Right cardiac atrium (tissue), 5 donors: ENCODE results near the gene TCTN3. TPM values are rescaled to one million over a fixed set of nuclear protein-coding genes. Genes with fewer than 3 reads are reported as not detected.
"Not testable (repeated sequence)": the region's sequence is repeated elsewhere in the genome, so short reads cannot be mapped to it uniquely, and the experiment has no call there.

ENCODE experiments used
- ATAC-seq, 2 donors: fragments of 200-7000 bp; cut with Tn5 transposase; one replicate each; pipeline versions ENCODE4 v1.8.0 to v1.9.1; 2020; ENCODE audit warnings: moderate library complexity in 2 of 2, mild to moderate bottlenecking in 1 of 2
- DNase-seq, 3 donors: peaks; one replicate each; pipeline ENCODE4 v3.0.0-alpha.2; 2020
- H3K27ac ChIP-seq: one replicate; pipeline ENCODE4 v1.5.1; 2013; ENCODE audit warnings: mild to moderate bottlenecking, low read length, control low read depth, moderate library complexity
- H3K27me3 ChIP-seq: one replicate; pipeline ENCODE4 v1.6.1; 2013; ENCODE audit not compliant: control insufficient read depth, insufficient read depth
- H3K4me1 ChIP-seq: one replicate; pipeline ENCODE4 v1.6.1; 2013; ENCODE audit warnings: low read length; ENCODE audit not compliant: control insufficient read depth, insufficient read depth
- H3K4me3 ChIP-seq: one replicate; pipeline ENCODE4 v1.5.1; 2013; ENCODE audit warnings: low read length, control low read depth
- H3K9me3 ChIP-seq: one replicate; pipeline ENCODE4 v1.6.1; 2013; ENCODE audit warnings: low read length; ENCODE audit not compliant: control insufficient read depth
- WGBS: extraction: QIAGEN DNeasy Blood & Tissue Kit; methylation state at CpG from one replicate; pipeline ENCODE4 v1.1.7; 2013; 5-methylcytosine and 5-hydroxymethylcytosine counted together
- intact Hi-C, 4 donors: fragments of 100-400 bp; cut with DNase I; formaldehyde crosslinking; loops; one replicate each; pipeline versions ENCODE4 v1.11.0 to v1.14.0; 2022 to 2023
- polyA plus RNA-seq: library from polyadenylated mRNA; stranded (reverse); fragments of 200-250 nt; gene quantifications from one replicate; pipeline ENCODE4 v1.2.3, GENCODE V29; 2013
- total RNA-seq, 4 donors: library from RNA; stranded (reverse); fragmentation: NEBNext Ultra II Directional; extraction: Animal tissue kit (Norgen Biotek cat#: 25700); gene quantifications; one replicate each; pipeline ENCODE4 v1.2.1, GENCODE V29; 2021
- donor health status: healthy with polysubstance abuse.
- donor health status: DM: no; HTN: yes; CAD: no.
- donor health status: DM: no; HTN: no; CAD: no.
- donor health status: DM: no; HTN: yes; CAD: no; lungs with severe emphysema.
- donor health status: DM: yes; HTN: yes; CAD: no.

TCTN3 gene
- total and polyA plus RNA-seq, 5 donors = 9.1 to 18.5 (median 16.1) TPM

GRCh38 chr10:95688648-95689047 is 5.1 kb downstream of the TCTN3 start:
- DNase-seq (no peak), ATAC-seq (no peak)
- no peaks in the 10 kb centered on the region for H3K9me3 ChIP-seq
- intact Hi-C loops = no loop called here
- WGBS = 70% methylated on average over 2 of the region's 2 CpGs
- no peak overlapping the region for H3K27ac ChIP-seq
- H3K4me1 ChIP-seq = no peaks in the 10 kb centered on the region
- no peak overlapping the region for H3K4me3 ChIP-seq
- no peaks in the 10 kb centered on the region for H3K27me3 ChIP-seq

GRCh38 chr10:95683966-95684365 is 9.8 kb downstream of the TCTN3 start:
- Histone ChIP-seq H3K4me1 (no peaks in the 10 kb centered on the region), H3K4me3 (no peak overlapping the region), H3K9me3 (no peaks in the 10 kb centered on the region), H3K27me3 (no peaks in the 10 kb centered on the region), H3K27ac (no peak overlapping the region)
- intact Hi-C loops = no loop called here
- DNase-seq (no peak), ATAC-seq (no peak)

- Histone ChIP-seq H3K4me1 (no peaks in the 10 kb centered on the region), H3K27ac (no peak overlapping the region), H3K9me3 (no peaks in the 10 kb centered on the region), H3K27me3 (no peaks in the 10 kb centered on the region), H3K4me3 (no peak overlapping the region)
- ATAC-seq (no peak), DNase-seq (no peak)
- WGBS = 89% methylated on average over 1 of the region's 1 CpG
- intact Hi-C loops = no loop called here
These were observed 18.2 kb downstream of the TCTN3 start for GRCh38 chr10:95675403-95676116.

GRCh38 chr10:95674643-95675042 is 19.1 kb downstream of the TCTN3 start:
- no peak for ATAC-seq
- no peaks in the 10 kb centered on the region for H3K4me1 ChIP-seq
- H3K27ac ChIP-seq = no peak overlapping the region
- no peak for DNase-seq
- intact Hi-C loops = no loop called here
- WGBS = 96% methylated on average over 1 of the region's 1 CpG
- no peak overlapping the region for H3K4me3 ChIP-seq
- no peaks in the 10 kb centered on the region for H3K27me3 ChIP-seq
- H3K9me3 ChIP-seq = no peaks in the 10 kb centered on the region

- intact Hi-C loops = loop anchor here in 1 of 4 donors (2.0 kb wide), 1 partner anchor 32 kb away; no protein-coding TSS in a partner anchor
These were observed 21.1 kb downstream of the TCTN3 start for GRCh38 chr10:95672641-95673040.

GRCh38 chr10:95664543-95664942 is 29.2 kb downstream of the TCTN3 start:
- no peak overlapping the region for H3K4me3 ChIP-seq
- no peaks in the 10 kb centered on the region for H3K27me3 ChIP-seq
- ATAC-seq (no peak), DNase-seq (no peak)
- peaks cover 2% of the 10 kb centered on the region for H3K4me1 ChIP-seq
- peak overlapping the region; percentile 10 for H3K27ac ChIP-seq
- intact Hi-C loops = no loop called here
- no peaks in the 10 kb centered on the region for H3K9me3 ChIP-seq

More at GRCh38 chr10:95672641-95673040, 21.1 kb downstream of the TCTN3 start:
- H3K9me3 ChIP-seq, H3K27me3 ChIP-seq, H3K4me1 ChIP-seq, H3K4me3 ChIP-seq, ATAC-seq, H3K27ac ChIP-seq, DNase-seq: not testable (repeated sequence)
- 97% methylated on average over 7 of the region's 7 CpGs for WGBS

GRCh38 chr10:95663496-95663895 is 30.2 kb downstream of the TCTN3 start:
- no peak overlapping the region for H3K27ac ChIP-seq
- no peak overlapping the region for H3K4me3 ChIP-seq
- 17% methylated on average over 1 of the region's 1 CpG for WGBS
- ATAC-seq (peak; percentile 45 to 77), DNase-seq (no peak)
- no peaks in the 10 kb centered on the region for H3K27me3 ChIP-seq
- H3K9me3 ChIP-seq = no peaks in the 10 kb centered on the region
- intact Hi-C loops = no loop called here
- H3K4me1 ChIP-seq = peaks cover 2% of the 10 kb centered on the region

- H3K27me3 ChIP-seq = no peaks in the 10 kb centered on the region
- intact Hi-C loops = no loop called here
- peak in 1 of 2 donors; percentile 25 for ATAC-seq
- H3K4me1 ChIP-seq = peaks cover 2% of the 10 kb centered on the region
- DNase-seq = no peak
- WGBS = 91% methylated on average over 1 of the region's 1 CpG
- no peak overlapping the region for H3K4me3 ChIP-seq
- H3K9me3 ChIP-seq = no peaks in the 10 kb centered on the region
- H3K27ac ChIP-seq = no peak overlapping the region
These were observed 31.9 kb downstream of the TCTN3 start for GRCh38 chr10:95661818-95662217.

- intact Hi-C loops = no loop called here
- Histone ChIP-seq H3K27me3 (no peaks in the 10 kb centered on the region), H3K4me1 (peaks cover 2% of the 10 kb centered on the region), H3K9me3 (no peaks in the 10 kb centered on the region), H3K4me3 (no peak overlapping the region), H3K27ac (no peak overlapping the region)
- DNase-seq = no peak
- ATAC-seq = no peak
These were observed 33.4 kb downstream of the TCTN3 start for GRCh38 chr10:95660283-95660682.

- Histone ChIP-seq H3K4me1 (no peaks in the 10 kb centered on the region), H3K4me3 (peak overlapping the region; percentile 52), H3K27ac (no peak overlapping the region), H3K9me3 (no peaks in the 10 kb centered on the region), H3K27me3 (no peaks in the 10 kb centered on the region)
- DNase-seq (no peak), ATAC-seq (no peak)
- WGBS = 47% methylated on average over 1 of the region's 1 CpG
- intact Hi-C loops = no loop called here
These were observed 36.5 kb downstream of the TCTN3 start for GRCh38 chr10:95657250-95657649.

GRCh38 chr10:95656291-95657164 is 37.2 kb downstream of the TCTN3 start, which contains the start of gene ALDH18A1:
Gene ALDH18A1, minus strand, starts transcription at chr10:95656711. Its CDS starts 3,334 bp downstream, at chr10:95653377.
- Histone ChIP-seq H3K9me3 (no peaks in the 10 kb centered on the region), H3K27me3 (no peaks in the 10 kb centered on the region), H3K4me1 (no peaks in the 10 kb centered on the region), H3K27ac (no peak within 1 kb of the TSS), H3K4me3 (peak within 1 kb of the TSS; percentile 52)
- intact Hi-C loops = no loop called here
- DNase-seq = peak; percentile 96 to 98 (median 97)
- WGBS = under 1% methylated on average over 83 of the region's 83 CpGs
- peak; percentile 97 to 98 for ATAC-seq
